GM23338 (cell line): ENCODE results near the gene CCDC43. TPM values are rescaled to one million over a fixed set of nuclear protein-coding genes. Genes with fewer than 3 reads are reported as not detected.
"Not testable (repeated sequence)": the region's sequence is repeated elsewhere in the genome, so short reads cannot be mapped to it uniquely, and the experiment has no call there.

Experiments
- ATAC-seq: fragments of 200-7000 bp; cut with Tn5 transposase; 3 replicates; pipeline ENCODE4 v1.9.1; 2020
- DNase-seq: peaks from one replicate; pipeline ENCODE4 v3.0.0-alpha.2; 2015; ENCODE audit warnings: low spot score
- H2AFZ ChIP-seq: fragments of 200-600 bp; sonication (generic); 2 replicates; pipeline ENCODE4 v1.8.0; 2016; ENCODE audit warnings: antibody characterized with exemption, mild to moderate bottlenecking, moderate library complexity
- H3F3A ChIP-seq: fragments of 200-600 bp; sonication (generic); replicated peaks from 2 replicates; pipeline ENCODE4 v1.8.0; 2017; ENCODE audit warnings: antibody characterized with exemption, mixed run types, low read depth
- H3K27ac ChIP-seq: fragments of 200-600 bp; sonication (generic); 2 replicates; pipeline ENCODE4 v1.6.1; 2016; ENCODE audit warnings: low read depth
- H3K27me3 ChIP-seq: fragments of 200-600 bp; sonication (generic); 2 replicates; pipeline ENCODE4 v1.8.0; 2016; ENCODE audit warnings: mild to moderate bottlenecking, mixed run types, moderate library complexity; ENCODE audit not compliant: insufficient read depth
- H3K36me3 ChIP-seq: fragments of 200-600 bp; sonication (generic); 2 replicates; pipeline ENCODE4 v1.8.0; 2016; ENCODE audit warnings: mild to moderate bottlenecking; ENCODE audit not compliant: insufficient read depth
- H3K4me1 ChIP-seq: fragments of 200-600 bp; sonication (generic); 2 replicates; pipeline ENCODE4 v1.8.0; 2016; ENCODE audit warnings: mild to moderate bottlenecking, moderate library complexity; ENCODE audit not compliant: insufficient read depth
- H3K4me2 ChIP-seq: fragments of 200-600 bp; sonication (generic); 2 replicates; pipeline ENCODE4 v1.7.1; 2017; ENCODE audit warnings: mixed run types
- H3K4me3 ChIP-seq: fragments of 200-600 bp; sonication (generic); 2 replicates; pipeline ENCODE4 v1.6.1; 2016; ENCODE audit warnings: mixed run types
- H3K79me2 ChIP-seq: fragments of 200-600 bp; sonication (generic); replicated peaks from 2 replicates; pipeline ENCODE4 v1.8.0; 2017; ENCODE audit warnings: mild to moderate bottlenecking; ENCODE audit not compliant: insufficient read depth
- H3K9me2 ChIP-seq: fragments of 200-600 bp; sonication (generic); 2 replicates; pipeline ENCODE4 v1.8.0; 2017; ENCODE audit not compliant: insufficient read depth
- H4K20me1 ChIP-seq: fragments of 200-600 bp; sonication (generic); replicated peaks from 2 replicates; pipeline ENCODE4 v1.8.0; 2017; ENCODE audit warnings: mild to moderate bottlenecking; ENCODE audit not compliant: insufficient read depth
- H3K27ac Mint-ChIP-seq: 2 replicates; pipeline ENCODE4 v1.8.0; 2020; ENCODE audit warnings: inconsistent platforms, mild to moderate bottlenecking, moderate library complexity, mixed read lengths
- H3K27me3 Mint-ChIP-seq: 3 replicates; pipeline ENCODE4 v1.8.0; 2022; ENCODE audit warnings: low read depth, mild to moderate bottlenecking, moderate library complexity, mixed read lengths, inconsistent platforms; ENCODE audit not compliant: insufficient read depth, poor library complexity
- H3K36me3 Mint-ChIP-seq: 3 replicates; pipeline ENCODE4 v1.8.0; 2021; ENCODE audit warnings: low read depth, mild to moderate bottlenecking, inconsistent platforms, moderate library complexity, mixed read lengths
- H3K4me1 Mint-ChIP-seq: 3 replicates; pipeline ENCODE4 v1.8.0; 2020; ENCODE audit warnings: mild to moderate bottlenecking, inconsistent platforms, mixed read lengths
- H3K4me3 Mint-ChIP-seq: 3 replicates; pipeline ENCODE4 v1.8.0; 2021; ENCODE audit warnings: moderate library complexity, mild to moderate bottlenecking, inconsistent platforms, mixed read lengths
- H3K9me3 Mint-ChIP-seq: 3 replicates; pipeline ENCODE4 v1.8.0; 2020; ENCODE audit warnings: moderate library complexity, mild to moderate bottlenecking, inconsistent platforms, mixed read lengths
- EZH2 ChIP-seq: fragments of 200-600 bp; sonication (generic); IDR thresholded peaks from one replicate; pipeline ENCODE4 v1.8.0; 2017; ENCODE audit warnings: antibody characterized with exemption, mild to moderate bottlenecking, low read depth; ENCODE audit not compliant: unreplicated experiment
- JUNB ChIP-seq: IDR thresholded peaks from one replicate; pipeline ENCODE4 v1.6.1; 2016; ENCODE audit warnings: antibody characterized with exemption; ENCODE audit not compliant: unreplicated experiment
- polyA plus RNA-seq: library from polyadenylated mRNA; unstranded; fragments of >200 nt; fragmentation: Nextera tagmentation; extraction: Ambion mirVana; gene quantifications from 2 replicates; pipeline ENCODE4 v1.2.1, GENCODE V29; 2016
- total RNA-seq: library from RNA; depleted of rRNA; stranded (reverse); fragments of >200 nt; shearing (Covaris generic); gene quantifications from 2 replicates; pipeline ENCODE4 v1.2.3, GENCODE V29; 2014
- TF ChIP-seq, protein P1 (sequence below), 2 experiments: fragments of 200-600 bp in 1 of 2; sonication (generic) in 1 of 2; conservative IDR thresholded peaks; 2 replicates each; pipeline versions ENCODE4 v1.5.1 to v1.6.1; 2016 to 2017; ENCODE audit warnings: antibody characterized with exemption in 2 of 2, low read depth in 2 of 2, mild to moderate bottlenecking in 2 of 2, moderate library complexity in 1 of 2
- TF ChIP-seq, protein P2 (sequence below): IDR thresholded peaks from 2 replicates; pipeline ENCODE4 v1.6.1; 2016; ENCODE audit warnings: antibody characterized with exemption

CCDC43 gene
- total and polyA plus RNA-seq, 2 experiments from 2014 or later = 29.8 to 55.3 TPM

DNA sequence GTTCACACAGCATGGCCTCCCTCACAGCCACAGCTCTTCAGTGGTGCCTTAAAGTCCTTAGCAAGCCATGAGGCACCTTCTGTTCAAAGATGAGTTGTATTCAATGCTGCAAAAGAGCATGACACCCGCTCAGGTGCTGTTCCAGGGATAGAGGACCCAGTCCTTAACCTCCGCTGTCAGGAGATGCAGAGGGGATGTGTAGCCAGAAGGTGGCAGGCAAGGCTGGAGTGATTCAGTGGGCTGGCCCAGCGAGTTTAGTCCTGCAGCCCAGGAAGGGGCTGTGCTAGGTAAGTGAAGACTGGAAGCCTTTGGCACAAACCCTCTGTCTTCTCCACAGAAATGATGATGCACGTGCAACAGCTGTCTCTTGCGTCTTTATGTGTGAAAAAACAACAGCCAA lies 44.2 kb upstream of the CCDC43 start:
- H3K79me2 ChIP-seq = no peaks in the 10 kb centered on the region
- TF ChIP-seq, protein P1, sequence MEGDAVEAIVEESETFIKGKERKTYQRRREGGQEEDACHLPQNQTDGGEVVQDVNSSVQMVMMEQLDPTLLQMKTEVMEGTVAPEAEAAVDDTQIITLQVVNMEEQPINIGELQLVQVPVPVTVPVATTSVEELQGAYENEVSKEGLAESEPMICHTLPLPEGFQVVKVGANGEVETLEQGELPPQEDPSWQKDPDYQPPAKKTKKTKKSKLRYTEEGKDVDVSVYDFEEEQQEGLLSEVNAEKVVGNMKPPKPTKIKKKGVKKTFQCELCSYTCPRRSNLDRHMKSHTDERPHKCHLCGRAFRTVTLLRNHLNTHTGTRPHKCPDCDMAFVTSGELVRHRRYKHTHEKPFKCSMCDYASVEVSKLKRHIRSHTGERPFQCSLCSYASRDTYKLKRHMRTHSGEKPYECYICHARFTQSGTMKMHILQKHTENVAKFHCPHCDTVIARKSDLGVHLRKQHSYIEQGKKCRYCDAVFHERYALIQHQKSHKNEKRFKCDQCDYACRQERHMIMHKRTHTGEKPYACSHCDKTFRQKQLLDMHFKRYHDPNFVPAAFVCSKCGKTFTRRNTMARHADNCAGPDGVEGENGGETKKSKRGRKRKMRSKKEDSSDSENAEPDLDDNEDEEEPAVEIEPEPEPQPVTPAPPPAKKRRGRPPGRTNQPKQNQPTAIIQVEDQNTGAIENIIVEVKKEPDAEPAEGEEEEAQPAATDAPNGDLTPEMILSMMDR (conservative IDR thresholded peaks at IDR 0.05; ENCODE audit: low read depth in 2 of 2) = peak; percentile 52 to 84
- TF ChIP-seq JUNB = no peak
- H3K4me1 Mint-ChIP-seq = peaks cover 18% of the 10 kb centered on the region
- H3K36me3 ChIP-seq = no peaks in the 10 kb centered on the region; the same call in 1 of the 2 replicates
- H3F3A ChIP-seq = 0 out of 2 replicates have a peak, but pooled peaks cover 12% of the 10 kb centered on the region
- no peaks in the 10 kb centered on the region for H3K27me3 ChIP-seq
- H3K27ac ChIP-seq = no peak overlapping the region
- H4K20me1 ChIP-seq = no peaks in the 10 kb centered on the region; the same call in 1 of the 2 replicates
- H3K9me3 Mint-ChIP-seq = no peaks in the 10 kb centered on the region; the same call in 2 of the 3 replicates
- peak; percentile 97 for ATAC-seq
- peaks cover 5% of the 10 kb centered on the region for H3K27me3 Mint-ChIP-seq
- no peak overlapping the region for H3K4me3 Mint-ChIP-seq
- peak; percentile 78 for DNase-seq
- no peak overlapping the region for H3K4me3 ChIP-seq
- peaks cover 12% of the 10 kb centered on the region; the same call in 1 of the 2 replicates for H3K4me1 ChIP-seq
- no peak overlapping the region for H2AFZ ChIP-seq
- H3K4me2 ChIP-seq = no peak overlapping the region
- peaks cover 70% of the 10 kb centered on the region for H3K36me3 Mint-ChIP-seq
- H3K9me2 ChIP-seq = no peaks in the 10 kb centered on the region
- no peak overlapping the region for H3K27ac Mint-ChIP-seq

DNA sequence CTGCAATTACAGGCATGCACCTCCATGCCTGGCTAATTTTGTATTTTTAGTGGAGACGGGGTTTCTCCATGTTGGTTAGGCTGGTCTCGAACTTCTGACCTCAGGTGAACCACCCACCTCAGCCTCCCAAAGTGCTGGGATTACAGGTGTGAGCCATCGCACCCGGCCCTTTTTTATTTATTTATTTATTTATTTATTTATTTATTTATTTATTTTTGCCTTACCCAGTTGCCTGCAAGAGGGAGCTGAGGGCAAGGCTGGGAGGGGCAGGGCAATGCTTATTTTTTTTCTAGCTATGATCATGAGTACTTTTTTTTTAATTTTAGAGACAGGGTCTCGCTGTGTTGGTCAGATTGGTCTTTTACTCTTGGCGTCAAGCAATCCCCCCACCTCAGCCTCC lies 36.5 kb upstream of the CCDC43 start:
- H3K9me3 Mint-ChIP-seq, H3K27me3 Mint-ChIP-seq, ATAC-seq, H3K36me3 ChIP-seq, H3K4me1 Mint-ChIP-seq, H3K27ac Mint-ChIP-seq, H3K4me2 ChIP-seq, H3K4me3 ChIP-seq, H4K20me1 ChIP-seq, H2AFZ ChIP-seq, H3F3A ChIP-seq, H3K4me3 Mint-ChIP-seq, H3K9me2 ChIP-seq, DNase-seq, H3K27ac ChIP-seq, H3K27me3 ChIP-seq, H3K4me1 ChIP-seq, H3K79me2 ChIP-seq: not testable (repeated sequence)
- peaks cover 41% of the 10 kb centered on the region for H3K36me3 Mint-ChIP-seq

DNA sequence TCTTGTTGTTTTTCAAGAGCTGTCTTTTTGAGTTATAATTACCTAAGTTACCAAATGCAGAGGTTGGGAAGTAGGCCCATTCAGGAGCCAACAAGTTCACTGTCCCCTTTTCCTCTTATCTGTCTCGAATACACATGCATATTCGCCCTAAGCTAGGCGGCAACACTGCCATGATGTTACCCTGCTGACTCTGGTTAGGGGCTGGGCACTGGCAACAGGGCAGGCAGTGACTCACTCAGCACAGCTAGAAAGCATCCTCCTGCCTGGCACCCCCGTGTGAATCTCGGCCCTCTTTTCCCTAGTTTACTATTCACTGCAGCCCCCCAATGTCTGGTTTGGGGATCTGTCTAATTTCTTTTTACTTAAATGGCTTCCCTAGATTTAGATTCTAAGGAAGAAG lies 32.7 kb upstream of the CCDC43 start:
- Histone ChIP-seq H3K27ac (no peak overlapping the region), H3F3A (peaks cover 2% of the 10 kb centered on the region; the same call in 1 of the 2 replicates), H3K4me3 (no peak overlapping the region), H3K79me2 (no peaks in the 10 kb centered on the region), H3K27me3 (no peaks in the 10 kb centered on the region), H3K36me3 (no peaks in the 10 kb centered on the region), H3K4me1 (no peaks in the 10 kb centered on the region), H3K4me2 (no peak overlapping the region), H4K20me1 (no peaks in the 10 kb centered on the region; the same call in 1 of the 2 replicates), H2AFZ (no peak overlapping the region), H3K9me2 (no peaks in the 10 kb centered on the region)
- Mint-ChIP-seq H3K27me3 (no peaks in the 10 kb centered on the region), H3K4me1 (no peaks in the 10 kb centered on the region; the same call in 2 of the 3 replicates), H3K4me3 (no peak overlapping the region), H3K36me3 (peaks cover 47% of the 10 kb centered on the region), H3K27ac (no peak overlapping the region), H3K9me3 (no peaks in the 10 kb centered on the region)
- TF ChIP-seq, protein P2, sequence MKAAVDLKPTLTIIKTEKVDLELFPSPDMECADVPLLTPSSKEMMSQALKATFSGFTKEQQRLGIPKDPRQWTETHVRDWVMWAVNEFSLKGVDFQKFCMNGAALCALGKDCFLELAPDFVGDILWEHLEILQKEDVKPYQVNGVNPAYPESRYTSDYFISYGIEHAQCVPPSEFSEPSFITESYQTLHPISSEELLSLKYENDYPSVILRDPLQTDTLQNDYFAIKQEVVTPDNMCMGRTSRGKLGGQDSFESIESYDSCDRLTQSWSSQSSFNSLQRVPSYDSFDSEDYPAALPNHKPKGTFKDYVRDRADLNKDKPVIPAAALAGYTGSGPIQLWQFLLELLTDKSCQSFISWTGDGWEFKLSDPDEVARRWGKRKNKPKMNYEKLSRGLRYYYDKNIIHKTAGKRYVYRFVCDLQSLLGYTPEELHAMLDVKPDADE = no peak
- TF ChIP-seq EZH2 (no peak), JUNB (no peak)
- ATAC-seq (no peak), DNase-seq (no peak)
